Keratinocyte (primary cell): ENCODE data around the gene FNDC4. TPM values are rescaled to one million over a fixed set of nuclear protein-coding genes. Genes with fewer than 3 reads are reported as not detected.

Source experiments
- DNase-seq: peaks from one replicate; pipeline ENCODE4 v3.0.0-alpha.2; 2011; ENCODE audit warnings: low read depth, missing footprints, low spot score
- FAIRE-seq: peaks from 2 replicates; lab custom pipeline; 2011; peaks lifted over from hg19 to GRCh38; lab: Jason Lieb, UNC
- H2AFZ ChIP-seq: 2 replicates; pipeline ENCODE4 v1.6.0; 2012; ENCODE audit warnings: low read length, control low read depth, inconsistent platforms; ENCODE audit not compliant: control insufficient read depth
- H3K27ac ChIP-seq: 2 replicates; pipeline ENCODE4 v1.5.1; 2011; ENCODE audit warnings: low read length; ENCODE audit not compliant: control insufficient read depth, insufficient read depth
- H3K27me3 ChIP-seq: 3 replicates; pipeline ENCODE4 v1.6.0; 2011; ENCODE audit warnings: low read length; ENCODE audit not compliant: control insufficient read depth, insufficient read depth; ENCODE audit errors: extremely low read depth
- H3K36me3 ChIP-seq, 2 experiments: 2 replicates in 1 of 2; 3 replicates in 1 of 2; pipeline ENCODE4 v1.5.1; 2011; ENCODE audit warnings: low read length in 2 of 2, mild to moderate bottlenecking in 1 of 2; ENCODE audit not compliant: control insufficient read depth in 2 of 2, insufficient read depth in 2 of 2; ENCODE audit errors: extremely low read depth in 1 of 2
- H3K4me1 ChIP-seq: 3 replicates; pipeline ENCODE4 v1.5.1; 2011; ENCODE audit warnings: low read length; ENCODE audit not compliant: control insufficient read depth, insufficient read depth; ENCODE audit errors: extremely low read depth
- H3K4me2 ChIP-seq: 3 replicates; pipeline ENCODE4 v1.6.0; 2011; ENCODE audit warnings: low read depth, low read length; ENCODE audit not compliant: control insufficient read depth, insufficient read depth; ENCODE audit errors: extremely low read depth
- H3K4me3 ChIP-seq, 3 experiments: fragments of 200-600 bp in 1 of 3; sonication (generic) in 1 of 3; 2 replicates in 2 of 3; 3 replicates in 1 of 3; pipeline ENCODE4 v1.5.1; 2011 to 2016; ENCODE audit warnings: low read length in 3 of 3, mild to moderate bottlenecking in 3 of 3, control low read depth in 2 of 3, inconsistent platforms in 1 of 3, low read depth in 1 of 3, mixed read lengths in 1 of 3, mixed run types in 1 of 3, moderate library complexity in 1 of 3; ENCODE audit not compliant: control insufficient read depth in 2 of 3, insufficient read depth in 2 of 3; ENCODE audit errors: extremely low read depth in 1 of 3
- H3K79me2 ChIP-seq: 2 replicates; pipeline ENCODE4 v1.6.0; 2012; ENCODE audit warnings: low read length; ENCODE audit not compliant: control insufficient read depth, insufficient read depth
- H3K9ac ChIP-seq: 3 replicates; pipeline ENCODE4 v1.6.0; 2011; ENCODE audit warnings: low read length; ENCODE audit not compliant: control insufficient read depth, insufficient read depth; ENCODE audit errors: extremely low read depth
- H3K9me1 ChIP-seq: 3 replicates; pipeline ENCODE4 v1.6.0; 2011; ENCODE audit warnings: low read length; ENCODE audit not compliant: control insufficient read depth, insufficient read depth; ENCODE audit errors: extremely low read depth
- H3K9me3 ChIP-seq: 2 replicates; pipeline ENCODE4 v1.5.1; 2012; ENCODE audit warnings: low read depth, low read length; ENCODE audit not compliant: control insufficient read depth
- H4K20me1 ChIP-seq: 3 replicates; pipeline ENCODE4 v1.6.0; 2011; ENCODE audit warnings: low read length; ENCODE audit not compliant: control insufficient read depth, insufficient read depth; ENCODE audit errors: extremely low read depth
- CTCF ChIP-seq, 3 experiments: IDR thresholded peaks in 1 of 3; conservative IDR thresholded peaks in 1 of 3; optimal IDR thresholded peaks in 1 of 3; 2 replicates in 2 of 3; 3 replicates in 1 of 3; pipeline versions ENCODE3 to v1.5.1; 2011; ENCODE audit warnings: low read length in 3 of 3, mild to moderate bottlenecking in 3 of 3, moderate library complexity in 2 of 3, control low read depth in 1 of 3, inconsistent platforms in 1 of 3; ENCODE audit not compliant: insufficient read depth in 2 of 3; ENCODE audit errors: extremely low read depth in 1 of 3
- EZH2 ChIP-seq: IDR thresholded peaks from one replicate; pipeline ENCODE4 v1.6.1; 2012; ENCODE audit warnings: inconsistent platforms, mild to moderate bottlenecking, low read length, moderate library complexity
- dilution Hi-C: fragments of 300-500 bp; cut with MboI; formaldehyde crosslinking; loops from one replicate; pipeline ENCODE4 v1.7.0; 2020; ENCODE audit warnings: low sequenced_read_pairs; ENCODE audit not compliant: extremely low pct_ligation_motif_present
- polyA plus RNA-seq, 5 experiments: library from polyadenylated mRNA; depleted of rRNA in 3 of 5; stranded (reverse) in 3 of 5; stranded (forward) in 1 of 5; unstranded in 1 of 5; fragments of >200 nt; gene quantifications; 1 replicate in 1 of 5; 2 replicates in 3 of 5; 3 replicates in 1 of 5; pipeline versions ENCODE4 v1.2.1 to v1.2.3, GENCODE V29; 2011 to 2012; ENCODE audit warnings: missing spikeins in 2 of 5, low read depth in 1 of 5, low replicate concordance in 1 of 5

Gene FNDC4
- polyA plus RNA-seq, 1 donor (not counting 4 experiments of a cell fraction or from before 2014, with no cell fraction given), result 6.3 TPM

- FAIRE-seq, result no peak
- Histone ChIP-seq H3K4me1 (peaks cover 18% of the 10 kb centered on the region), H2AFZ (peak overlapping the region; percentile 43), H3K9me1 (no peaks in the 10 kb centered on the region), H3K27ac (no peak overlapping the region), H3K9me3 (no peaks in the 10 kb centered on the region), H3K9ac (peak overlapping the region; percentile 64), H3K27me3 (no peaks in the 10 kb centered on the region), H3K36me3 (no peaks in the 10 kb centered on the region), H3K4me3 (peak overlapping the region; percentile 43 to 65 (median 63)), H3K79me2 (no peaks in the 10 kb centered on the region), H3K4me2 (peak overlapping the region; percentile 84), H4K20me1 (no peaks in the 10 kb centered on the region)
- TF ChIP-seq EZH2 (no peak), CTCF (optimal IDR thresholded peaks at IDR 0.05 in 1 of 3, IDR thresholded peaks at IDR 0.05 in 1 of 3, conservative IDR thresholded peaks at IDR 0.05 in 1 of 3; ENCODE audit: extremely low read depth in 1 of 3, insufficient read depth in 2 of 3, low read length in 3 of 3) (no peak)
- dilution Hi-C loops, result no loop called here
- no peak for DNase-seq
Measured at GRCh38 chr2:27494284-27494943, 586 bp downstream of the FNDC4 start.

- Histone ChIP-seq H3K9me1 (no peaks in the 10 kb centered on the region), H3K27me3 (no peaks in the 10 kb centered on the region), H3K4me1 (peaks cover 23% of the 10 kb centered on the region), H4K20me1 (no peaks in the 10 kb centered on the region), H3K27ac (no peak overlapping the region), H3K4me2 (peak overlapping the region; percentile 84), H2AFZ (no peak overlapping the region), H3K9me3 (no peaks in the 10 kb centered on the region), H3K36me3 (no peaks in the 10 kb centered on the region), H3K79me2 (no peaks in the 10 kb centered on the region), H3K4me3 (no peak overlapping the region), H3K9ac (no peak overlapping the region)
- FAIRE-seq (no peak), DNase-seq (no peak)
- dilution Hi-C loops, result no loop called here
- no peak for TF ChIP-seq CTCF (optimal IDR thresholded peaks at IDR 0.05 in 1 of 3, IDR thresholded peaks at IDR 0.05 in 1 of 3, conservative IDR thresholded peaks at IDR 0.05 in 1 of 3; ENCODE audit: extremely low read depth in 1 of 3, insufficient read depth in 2 of 3, low read length in 3 of 3)
- TF ChIP-seq EZH2, result no peak
Measured at GRCh38 chr2:27493948-27494283, 1.1 kb downstream of the FNDC4 start.
